ENCODE results near the gene EHBP1.
"Not testable (repeated sequence)": the region's sequence is repeated elsewhere in the genome, so short reads cannot be mapped to it uniquely, and the experiment has no call there.

EHBP1 gene

DNA sequence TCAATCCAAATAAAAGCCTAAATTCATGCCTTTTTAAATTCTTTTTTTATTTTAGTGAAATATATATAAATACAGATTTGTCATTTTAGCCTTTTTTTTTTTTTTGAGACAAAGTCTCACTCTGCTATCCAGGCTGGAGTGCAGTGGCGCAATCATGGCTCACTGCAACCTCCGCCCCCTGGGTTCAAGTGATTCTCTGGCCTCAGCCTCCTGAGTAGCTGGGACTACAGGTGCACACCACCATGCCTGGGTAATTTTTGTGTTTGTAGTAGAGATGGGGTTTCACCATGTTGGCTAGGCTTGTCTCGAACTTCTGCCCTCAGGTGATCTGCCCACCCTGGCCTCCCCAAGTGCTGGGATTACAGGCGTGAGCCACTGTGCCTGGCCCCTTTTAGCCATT lies 368.9 kb downstream of the EHBP1 start:
- DNase-seq (ENCODE audit: low spot score) = not testable (repeated sequence)

DNA sequence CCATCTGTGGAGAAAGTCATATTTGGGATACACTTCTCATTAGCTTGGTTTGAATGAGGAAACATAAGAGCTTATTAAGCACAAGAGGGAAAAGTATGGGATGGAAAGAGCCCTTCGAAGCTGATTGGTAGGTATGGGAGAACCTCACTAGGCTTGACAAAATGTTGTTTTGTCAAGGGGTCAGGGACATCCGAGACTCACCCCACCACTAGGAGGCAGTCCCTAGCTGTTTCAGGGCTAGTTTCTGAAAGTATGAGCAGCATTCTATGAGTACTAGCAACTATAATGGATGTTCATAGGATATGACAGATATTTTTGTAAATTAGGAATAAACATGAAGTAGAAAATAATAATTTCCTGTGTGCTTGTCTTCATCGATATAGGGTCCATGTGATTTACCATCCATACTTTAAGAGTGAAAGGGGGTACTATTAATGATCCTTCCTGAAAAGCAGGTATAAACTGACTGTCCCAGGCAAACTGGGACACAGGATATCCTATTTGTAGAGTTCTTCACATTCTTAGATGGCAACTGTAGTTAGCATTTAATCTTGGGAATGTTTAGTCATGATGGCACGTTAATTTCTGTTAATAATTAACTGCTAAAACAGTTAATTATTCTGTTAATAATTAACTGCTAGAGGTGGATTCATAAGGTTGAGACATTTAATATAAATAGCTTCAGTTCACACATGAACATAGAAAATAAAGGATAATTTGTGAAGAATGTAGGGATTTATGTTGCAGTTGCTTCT lies 373.5 kb downstream of the EHBP1 start:
- no peak for DNase-seq (ENCODE audit: low spot score)

DNA sequence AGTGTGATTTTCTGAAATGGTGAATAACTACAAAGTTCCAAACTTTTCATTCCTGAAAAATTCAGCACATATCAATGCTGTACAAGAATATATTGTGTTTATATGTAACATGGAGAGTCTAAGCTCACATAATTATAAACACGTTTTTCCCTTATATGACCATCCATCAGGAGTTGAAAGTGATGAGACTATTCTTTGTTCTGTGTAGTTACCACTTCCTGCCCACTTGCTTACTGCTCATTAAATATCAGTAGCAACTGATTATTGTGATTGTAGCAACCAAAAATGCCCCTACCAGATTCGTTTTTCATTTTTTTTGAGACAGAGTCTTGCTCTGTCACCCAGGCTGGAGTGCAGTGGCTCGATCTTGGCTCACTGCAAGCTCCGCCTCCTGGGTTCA lies 375.9 kb downstream of the EHBP1 start:
- DNase-seq (ENCODE audit: low spot score) = no peak

DNA sequence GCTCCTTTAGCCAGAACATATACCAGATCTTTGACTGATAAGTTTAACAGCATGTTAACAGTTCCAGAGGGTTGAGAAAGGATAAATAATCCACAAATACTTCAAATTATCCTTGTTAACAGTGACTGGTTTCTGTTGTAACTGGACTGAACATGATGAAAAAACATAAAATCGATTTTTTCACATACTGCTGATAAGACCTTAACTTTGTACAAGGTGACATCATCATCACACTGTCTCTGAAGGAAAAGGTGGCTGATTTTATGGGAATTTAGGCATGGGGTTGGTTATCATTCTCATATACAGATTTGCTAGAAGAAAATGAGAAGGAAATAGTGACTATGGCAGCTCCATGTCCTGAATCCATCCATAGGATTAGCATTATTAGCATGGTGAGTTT lies 381.2 kb downstream of the EHBP1 start:
- DNase-seq (ENCODE audit: low spot score) = no peak

DNA sequence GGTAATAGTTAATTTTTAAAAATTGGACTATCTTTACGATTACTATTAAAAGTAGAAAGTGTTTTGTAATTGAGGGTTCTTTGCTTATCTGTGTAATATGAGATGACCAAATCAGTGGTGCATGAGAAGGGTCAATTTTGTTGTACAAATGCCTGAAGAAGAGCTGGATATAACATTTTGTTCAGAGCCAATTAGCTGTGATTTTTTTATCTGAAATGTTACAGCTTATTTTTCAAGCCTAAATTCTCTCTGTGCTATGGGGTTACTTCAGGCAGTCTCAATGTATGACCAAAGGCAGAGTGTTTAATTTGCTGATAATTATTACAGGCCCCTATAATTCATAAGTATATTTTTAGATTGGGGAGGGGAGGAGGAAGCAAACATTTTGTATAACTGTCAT lies 386.9 kb downstream of the EHBP1 start:
- DNase-seq (ENCODE audit: low spot score) = no peak

DNA sequence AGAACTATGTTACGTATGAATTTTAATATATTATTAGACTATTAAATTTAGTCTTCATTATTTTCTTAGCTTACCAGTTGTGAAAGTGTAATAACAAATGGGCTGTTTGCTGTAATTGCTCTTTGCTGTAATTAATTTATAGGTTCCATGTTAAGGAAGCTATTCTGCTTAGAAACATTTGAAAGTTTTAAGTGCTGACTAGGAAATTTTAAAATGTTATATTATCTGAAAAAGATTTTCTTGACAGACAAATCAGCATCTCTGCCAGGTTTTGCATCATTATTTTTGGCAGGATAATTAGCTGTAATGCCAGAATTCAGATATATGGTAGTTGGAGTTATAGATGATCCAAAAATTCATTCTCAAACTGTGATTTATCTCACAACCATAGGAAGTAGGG lies 387.3 kb downstream of the EHBP1 start:
- no peak for DNase-seq (ENCODE audit: low spot score)

DNA sequence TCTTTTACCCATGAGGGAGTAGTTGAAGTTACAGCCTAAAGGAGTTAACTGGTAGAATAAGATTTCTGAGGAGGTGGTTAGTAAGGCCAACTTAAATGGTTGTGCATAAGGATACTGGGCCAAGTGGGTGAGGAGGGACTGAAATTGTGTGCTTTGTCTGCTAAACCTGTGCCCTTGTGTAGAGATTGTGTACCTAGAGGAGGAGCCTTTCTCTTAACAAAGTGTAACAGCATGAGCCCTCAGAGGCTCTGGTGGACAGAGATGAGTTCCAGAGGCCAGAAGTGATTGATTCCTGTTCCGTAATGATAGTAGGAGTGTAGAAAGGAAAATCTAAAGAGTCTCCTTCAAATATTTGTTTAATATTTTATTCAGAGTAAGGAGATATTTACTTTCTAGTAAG lies 388.0 kb downstream of the EHBP1 start:
- no peak for DNase-seq (ENCODE audit: low spot score)
